WTC11 (cell line): ENCODE measurements around the gene EBI3. TPM values are rescaled to one million over a fixed set of nuclear protein-coding genes. Genes with fewer than 3 reads are reported as not detected.

Experiments used
- AFF4 ChIP-seq: sonication (generic); formaldehyde crosslinking; IDR thresholded peaks from 2 replicates; pipeline ENCODE4 v1.8.1; 2023; ENCODE audit warnings: mild to moderate bottlenecking, missing genetic modification reagents, borderline replicate concordance
- ATF1 ChIP-seq: sonication (generic); formaldehyde crosslinking; IDR thresholded peaks from 2 replicates; pipeline ENCODE4 v1.8.1; 2023; ENCODE audit warnings: mild to moderate bottlenecking, moderate library complexity, missing genetic modification reagents
- ATF6 ChIP-seq: sonication (generic); formaldehyde crosslinking; IDR thresholded peaks from 2 replicates; pipeline ENCODE4 v1.8.1; 2023; ENCODE audit warnings: mild to moderate bottlenecking, missing genetic modification reagents
- CBFB ChIP-seq: sonication (generic); formaldehyde crosslinking; IDR thresholded peaks from 2 replicates; pipeline ENCODE4 v1.8.1; 2022; ENCODE audit warnings: mild to moderate bottlenecking, low read depth, missing genetic modification reagents
- CDX4 ChIP-seq: fragments of 250-450 bp; sonication (Bioruptor Pico); IDR thresholded peaks from 2 replicates; pipeline ENCODE4 v1.9.0; 2021; ENCODE audit warnings: moderate library complexity, mild to moderate bottlenecking, inconsistent platforms, borderline replicate concordance
- CTCF ChIP-seq: fragments of 200-600 bp; IDR thresholded peaks from 2 replicates; pipeline ENCODE4 v1.8.0; 2022; ENCODE audit warnings: antibody characterized with exemption
- E2F4 ChIP-seq: sonication (generic); formaldehyde crosslinking; IDR thresholded peaks from 2 replicates; pipeline ENCODE4 v1.8.1; 2022; ENCODE audit warnings: low read depth, mild to moderate bottlenecking, moderate library complexity, missing genetic modification reagents, borderline replicate concordance
- ESRRA ChIP-seq: sonication (generic); formaldehyde crosslinking; IDR thresholded peaks from 2 replicates; pipeline ENCODE4 v1.8.1; 2022; ENCODE audit warnings: mild to moderate bottlenecking, missing genetic modification reagents, borderline replicate concordance
- FOXP1 ChIP-seq: sonication (generic); formaldehyde crosslinking; IDR thresholded peaks from 2 replicates; pipeline ENCODE4 v1.8.0; 2022; ENCODE audit warnings: missing genetic modification reagents, mild to moderate bottlenecking, moderate library complexity, borderline replicate concordance
- FOXP4 ChIP-seq: sonication (generic); formaldehyde crosslinking; IDR thresholded peaks from 2 replicates; pipeline ENCODE4 v1.8.0; 2022; ENCODE audit warnings: mild to moderate bottlenecking, missing genetic modification reagents
- IRF1 ChIP-seq: sonication (generic); formaldehyde crosslinking; IDR thresholded peaks from 2 replicates; pipeline ENCODE4 v1.8.0; 2023; ENCODE audit warnings: missing genetic modification reagents
- NFATC4 ChIP-seq: fragments of 250-450 bp; sonication (Bioruptor Pico); IDR thresholded peaks from 2 replicates; pipeline ENCODE4 v1.9.0; 2021; ENCODE audit warnings: mild to moderate bottlenecking
- NFE2L1 ChIP-seq: sonication (generic); formaldehyde crosslinking; IDR thresholded peaks from 2 replicates; pipeline ENCODE4 v1.8.1; 2023; ENCODE audit warnings: missing genetic modification reagents
- NR1H2 ChIP-seq: sonication (generic); formaldehyde crosslinking; IDR thresholded peaks from 2 replicates; pipeline ENCODE4 v1.9.0; 2021; ENCODE audit warnings: mild to moderate bottlenecking, moderate library complexity, missing genetic modification reagents
- RELA ChIP-seq: sonication (generic); formaldehyde crosslinking; IDR thresholded peaks from 2 replicates; pipeline ENCODE4 v1.8.1; 2022; ENCODE audit warnings: missing genetic modification reagents, mild to moderate bottlenecking, borderline replicate concordance
- SMAD4 ChIP-seq: sonication (generic); formaldehyde crosslinking; IDR thresholded peaks from 2 replicates; pipeline ENCODE4 v1.8.0; 2022; ENCODE audit warnings: mild to moderate bottlenecking, missing genetic modification reagents
- SOX15 ChIP-seq: fragments of 250-450 bp; sonication (Bioruptor Pico); IDR thresholded peaks from 2 replicates; pipeline ENCODE4 v1.9.0; 2021; ENCODE audit warnings: mild to moderate bottlenecking
- ZNF138 ChIP-seq: sonication (generic); formaldehyde crosslinking; conservative IDR thresholded peaks from 2 replicates; pipeline ENCODE4 v1.8.1; 2022; ENCODE audit warnings: mild to moderate bottlenecking, moderate library complexity, missing genetic modification reagents
- ZNF263 ChIP-seq: sonication (generic); formaldehyde crosslinking; IDR thresholded peaks from 2 replicates; pipeline ENCODE4 v1.8.1; 2022; ENCODE audit warnings: low read depth, mild to moderate bottlenecking, moderate library complexity, missing genetic modification reagents
- ZNF317 ChIP-seq: sonication (generic); formaldehyde crosslinking; IDR thresholded peaks from 2 replicates; pipeline ENCODE4 v1.8.1; 2023; ENCODE audit warnings: low read depth, mild to moderate bottlenecking, moderate library complexity, missing genetic modification reagents, borderline replicate concordance
- ZNF532 ChIP-seq: fragments of 250-450 bp; sonication (Bioruptor Pico); IDR thresholded peaks from 2 replicates; pipeline ENCODE4 v1.9.0; 2021; ENCODE audit warnings: mild to moderate bottlenecking, borderline replicate concordance
- total RNA-seq: library from RNA; stranded (reverse); gene quantifications from 3 replicates; pipeline ENCODE4 v1.2.3, GENCODE V29; 2021

EBI3 gene
- total RNA-seq, 1 experiment from 2014 or later, result 0.81 TPM

- TF ChIP-seq ZNF263 (CRISPR knock-in tag), result no peak
- no peak for TF ChIP-seq NR1H2 (CRISPR knock-in tag)
- peak; percentile 50; the same call in 1 of the 2 replicates for TF ChIP-seq FOXP4 (CRISPR knock-in tag)
- no peak for TF ChIP-seq ATF1 (CRISPR knock-in tag)
- no peak for TF ChIP-seq SOX15 (CRISPR knock-in tag)
- no peak for TF ChIP-seq CDX4 (CRISPR knock-in tag)
- no peak for TF ChIP-seq ZNF317
- TF ChIP-seq RELA (CRISPR knock-in tag), result no peak
- no peak for TF ChIP-seq AFF4 (CRISPR knock-in tag)
- no peak for TF ChIP-seq ZNF138 (CRISPR knock-in tag)
- TF ChIP-seq CBFB (CRISPR knock-in tag), result no peak
- no peak for TF ChIP-seq ATF6
- TF ChIP-seq CTCF, result no peak
- peak; percentile 83 for TF ChIP-seq NFE2L1
- no peak for TF ChIP-seq SMAD4 (CRISPR knock-in tag)
- no peak for TF ChIP-seq E2F4
- TF ChIP-seq NFATC4 (CRISPR knock-in tag), result no peak
- no peak for TF ChIP-seq ZNF532 (CRISPR knock-in tag)
- TF ChIP-seq IRF1 (CRISPR knock-in tag), result no peak
- TF ChIP-seq ESRRA (CRISPR knock-in tag), result no peak; the same call in 1 of the 2 replicates
- TF ChIP-seq FOXP1 (CRISPR knock-in tag), result peak; percentile 75; the same call in 1 of the 2 replicates
These were observed 31.5 kb upstream of the EBI3 start (continued) for GRCh38 chr19:4197625-4198466.
